GM19023 (cell line): Measurements from ENCODE around the gene IL18RAP.

Experiments used
- ATAC-seq: cut with Tn5 transposase; IDR thresholded peaks from one replicate; pipeline ENCODE4 v1.9.1; 2021; ENCODE audit warnings: mild to moderate bottlenecking, moderate library complexity; ENCODE audit not compliant: unreplicated experiment

The IL18RAP gene

DNA sequence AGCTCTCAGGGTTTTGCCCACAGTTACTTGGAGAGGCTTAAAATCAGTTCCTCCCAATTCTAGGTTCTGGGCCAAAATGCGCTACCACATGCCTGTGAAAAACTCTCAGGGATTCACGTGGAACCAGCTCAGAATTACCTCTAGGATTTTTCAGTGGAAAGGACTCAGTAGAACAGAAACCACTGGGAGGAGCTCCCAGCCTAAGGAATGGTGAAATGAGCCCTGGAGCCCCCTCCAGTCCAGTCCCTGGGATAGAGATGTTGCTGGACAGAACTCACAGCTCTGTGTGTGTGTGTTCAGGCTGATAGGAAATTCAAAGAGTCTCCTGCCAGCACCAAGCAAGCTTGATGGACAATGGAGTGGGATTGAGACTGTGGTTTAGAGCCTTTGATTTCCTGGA lies 29.0 kb downstream of the IL18RAP start:
- ATAC-seq, result no peak

DNA sequence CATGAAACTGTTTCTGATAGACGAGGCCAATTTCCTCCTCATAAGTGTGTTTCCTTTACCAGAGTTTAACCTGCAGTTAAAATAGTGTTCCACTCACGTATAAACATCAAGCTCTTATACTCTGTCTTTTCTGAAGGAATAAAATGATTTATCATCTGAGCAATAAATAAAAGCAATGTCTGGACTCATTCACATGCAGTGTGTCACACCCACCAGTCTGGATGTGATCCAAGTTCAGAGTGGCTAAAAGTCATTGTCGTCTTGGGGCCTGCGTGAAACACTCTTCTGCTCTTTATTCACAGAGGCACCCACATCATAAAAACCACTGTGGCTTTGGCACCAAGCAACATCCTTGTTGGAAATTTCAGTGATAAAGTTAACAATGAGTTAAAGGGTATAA lies 30.5 kb downstream of the IL18RAP start:
- ATAC-seq, result no peak

DNA sequence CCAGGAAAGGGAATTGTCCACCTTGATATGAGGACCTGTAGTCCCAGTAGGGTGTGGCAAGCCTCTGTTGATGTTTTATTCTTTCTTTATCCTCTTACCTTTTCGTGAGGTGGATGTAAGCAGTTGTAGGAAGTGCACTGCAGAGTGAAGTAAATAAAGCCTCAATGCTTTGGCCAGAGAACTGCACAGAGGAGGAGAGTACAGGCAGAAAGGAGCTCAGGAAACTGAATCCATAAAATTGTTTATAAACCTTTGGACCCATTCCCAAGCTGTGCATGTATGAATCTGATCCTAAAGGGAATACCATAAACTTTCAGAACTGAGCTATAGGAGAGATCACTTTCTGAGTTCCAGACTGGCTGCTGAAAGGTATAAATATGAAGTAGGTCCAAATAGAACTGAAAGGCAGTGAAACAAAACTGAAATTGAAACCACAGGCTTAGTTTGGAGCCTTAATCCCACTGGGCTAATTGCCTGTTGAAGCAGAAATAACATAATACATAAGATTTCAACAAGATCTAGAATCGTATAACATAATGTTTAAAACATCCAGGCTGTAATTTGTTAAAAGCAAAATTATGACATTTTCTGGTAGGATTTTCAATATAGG lies 32.2 kb downstream of the IL18RAP start:
- no peak for ATAC-seq

DNA sequence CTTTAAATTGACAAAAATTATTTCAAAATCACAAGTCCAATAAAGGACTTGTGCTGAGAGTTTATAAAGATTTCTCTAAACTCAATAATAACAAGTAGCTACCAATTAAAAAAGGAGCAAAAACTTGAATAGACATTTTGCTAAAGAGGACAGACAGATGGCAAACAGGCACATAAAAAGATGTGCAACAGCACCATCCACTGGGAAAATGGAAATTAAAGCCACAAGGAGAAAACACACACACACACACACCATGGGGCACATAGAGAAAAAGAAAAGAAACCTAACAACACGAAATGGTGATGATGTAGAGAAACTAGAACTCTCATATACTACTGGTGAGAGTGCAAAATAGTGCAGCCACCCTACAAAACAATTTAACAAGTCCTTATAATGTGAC lies 37.5 kb downstream of the IL18RAP start:
- ATAC-seq, result no peak

DNA sequence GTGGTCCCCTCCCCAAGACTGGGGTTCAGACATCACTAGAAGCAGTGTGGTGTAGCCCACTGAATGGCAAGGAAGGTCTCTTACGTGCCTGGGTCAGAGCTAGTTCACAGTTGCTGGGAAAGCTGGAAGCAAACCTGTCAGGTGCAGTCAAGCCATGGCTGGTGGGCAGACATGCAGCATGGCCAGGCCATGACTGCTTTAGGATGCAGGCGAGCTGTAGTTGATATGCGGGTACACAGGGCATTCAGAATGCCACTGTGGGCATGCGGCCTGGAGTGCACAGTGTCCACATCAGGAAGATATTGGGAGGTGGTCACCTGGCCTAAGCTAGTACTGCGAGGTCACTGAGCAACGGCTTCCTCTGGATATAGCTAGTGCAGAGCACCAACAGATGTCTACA lies 38.2 kb downstream of the IL18RAP start:
- no peak for ATAC-seq

DNA sequence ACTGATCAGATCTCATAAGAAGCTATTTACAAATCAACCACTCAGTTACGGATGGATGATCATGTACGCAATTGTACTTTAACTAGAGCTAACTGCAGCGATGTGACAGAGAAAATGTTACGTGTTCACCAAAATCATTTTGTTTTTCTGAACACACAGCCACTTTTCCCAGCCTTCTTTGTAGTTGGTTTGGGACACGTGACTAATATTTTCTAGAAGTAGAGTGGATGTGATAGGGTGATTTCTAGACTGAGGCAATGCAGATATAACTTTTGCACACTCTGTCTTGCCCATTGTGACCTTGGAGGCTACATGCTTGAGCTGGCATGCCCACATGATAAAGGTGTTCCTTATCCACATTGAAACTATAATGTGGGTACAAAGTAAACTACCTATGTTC lies 40.2 kb downstream of the IL18RAP start:
- ATAC-seq, result no peak

DNA sequence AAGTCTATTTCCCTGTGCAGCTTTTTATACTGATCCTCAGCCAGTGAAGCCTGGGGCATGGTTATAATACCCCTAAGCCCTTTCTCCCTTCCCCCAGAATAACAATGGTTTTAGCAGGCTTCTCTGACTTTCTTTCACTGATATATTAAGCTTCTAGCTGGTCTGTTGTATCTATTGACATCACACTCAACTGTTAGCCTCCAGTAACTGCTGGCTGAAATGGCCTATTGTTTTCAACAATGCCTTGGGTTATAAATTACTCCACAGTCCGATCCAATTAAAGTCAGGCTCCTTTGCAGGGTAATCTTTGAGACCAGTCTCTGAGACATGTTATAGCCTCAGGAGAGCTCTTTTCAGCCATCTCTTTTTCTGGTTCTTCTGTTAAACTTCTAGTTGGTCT lies 47.2 kb downstream of the IL18RAP start:
- no peak for ATAC-seq

DNA sequence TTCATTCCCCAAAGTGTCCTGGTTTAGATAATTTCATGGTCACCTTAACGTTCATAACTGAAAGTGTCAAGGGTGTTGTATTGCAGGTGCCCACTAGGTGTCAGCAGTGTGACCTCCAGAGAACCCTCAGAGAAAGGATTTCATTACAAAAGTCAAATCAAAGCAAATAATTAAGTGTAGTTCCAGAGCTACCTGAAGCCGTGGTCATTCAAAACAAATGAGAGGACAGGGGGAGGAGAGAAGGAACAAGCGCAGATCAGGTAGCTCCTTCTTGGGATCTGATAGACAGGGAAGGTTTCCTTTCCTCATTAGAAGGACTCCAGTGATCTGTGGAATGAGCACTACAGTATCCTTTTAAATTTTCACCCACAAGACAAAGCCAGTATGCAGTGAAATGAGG lies 50.1 kb downstream of the IL18RAP start, which contains the start of gene SLC9A4:
TSS of gene SLC9A4 (plus strand) at position 207 of the 400 bp plus-strand sequence. CDS start 534 bp downstream, outside the sequence.
- ATAC-seq, result no peak

DNA sequence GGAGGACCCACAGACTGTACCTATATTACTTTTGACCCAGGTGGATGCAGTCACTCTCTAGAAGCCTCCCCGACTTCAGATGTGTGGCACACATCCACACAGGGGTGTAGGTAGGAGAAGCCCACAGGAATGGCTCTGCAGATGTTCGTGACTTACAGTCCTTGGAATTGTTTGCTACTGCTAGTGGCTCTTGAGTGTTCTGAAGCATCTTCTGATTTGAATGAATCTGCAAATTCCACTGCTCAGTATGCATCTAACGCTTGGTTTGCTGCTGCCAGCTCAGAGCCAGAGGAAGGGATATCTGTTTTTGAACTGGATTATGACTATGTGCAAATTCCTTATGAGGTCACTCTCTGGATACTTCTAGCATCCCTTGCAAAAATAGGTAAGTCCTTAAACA lies 50.7 kb downstream of the IL18RAP start:
- ATAC-seq, result no peak

DNA sequence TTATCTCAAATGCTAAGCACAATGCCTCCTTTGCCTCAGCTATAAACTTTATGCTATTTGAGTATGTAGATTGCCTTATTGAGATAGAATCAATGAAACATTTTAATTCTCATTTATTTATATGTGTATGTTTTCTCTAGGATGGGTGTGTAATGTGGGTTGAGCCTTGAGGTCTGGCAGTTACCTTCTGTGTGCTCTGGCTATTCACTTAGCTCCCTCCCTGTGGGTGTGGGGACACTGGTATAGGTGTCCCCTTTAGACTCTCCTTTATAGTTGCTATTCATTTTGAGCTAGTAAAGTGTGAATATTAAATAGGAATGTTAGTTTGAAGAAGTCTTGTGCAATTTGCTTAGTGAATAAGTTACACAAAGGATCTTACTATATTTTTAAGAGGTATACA lies 51.8 kb downstream of the IL18RAP start:
- ATAC-seq, result no peak

DNA sequence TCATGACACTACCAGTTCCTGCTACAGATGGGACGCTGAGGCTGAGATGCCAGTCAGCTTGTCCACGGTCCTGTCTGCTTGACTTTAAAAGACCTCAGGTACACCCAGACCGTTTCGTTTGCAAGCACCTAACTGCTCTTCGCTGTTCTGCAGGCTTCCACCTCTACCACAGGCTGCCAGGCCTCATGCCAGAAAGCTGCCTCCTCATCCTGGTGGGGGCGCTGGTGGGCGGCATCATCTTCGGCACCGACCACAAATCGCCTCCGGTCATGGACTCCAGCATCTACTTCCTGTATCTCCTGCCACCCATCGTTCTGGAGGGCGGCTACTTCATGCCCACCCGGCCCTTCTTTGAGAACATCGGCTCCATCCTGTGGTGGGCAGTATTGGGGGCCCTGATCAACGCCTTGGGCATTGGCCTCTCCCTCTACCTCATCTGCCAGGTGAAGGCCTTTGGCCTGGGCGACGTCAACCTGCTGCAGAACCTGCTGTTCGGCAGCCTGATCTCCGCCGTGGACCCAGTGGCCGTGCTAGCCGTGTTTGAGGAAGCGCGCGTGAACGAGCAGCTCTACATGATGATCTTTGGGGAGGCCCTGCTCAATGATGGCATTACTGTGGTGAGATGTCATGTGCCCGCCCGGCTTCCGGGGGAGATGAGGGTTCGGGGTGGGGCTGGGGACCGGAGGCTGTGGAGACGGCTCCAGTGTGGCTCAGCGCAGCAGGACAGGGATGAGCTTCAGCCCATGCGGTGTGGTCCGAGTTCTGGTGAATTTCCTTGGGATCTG lies 55.9 kb downstream of the IL18RAP start:
- ATAC-seq, result no peak

DNA sequence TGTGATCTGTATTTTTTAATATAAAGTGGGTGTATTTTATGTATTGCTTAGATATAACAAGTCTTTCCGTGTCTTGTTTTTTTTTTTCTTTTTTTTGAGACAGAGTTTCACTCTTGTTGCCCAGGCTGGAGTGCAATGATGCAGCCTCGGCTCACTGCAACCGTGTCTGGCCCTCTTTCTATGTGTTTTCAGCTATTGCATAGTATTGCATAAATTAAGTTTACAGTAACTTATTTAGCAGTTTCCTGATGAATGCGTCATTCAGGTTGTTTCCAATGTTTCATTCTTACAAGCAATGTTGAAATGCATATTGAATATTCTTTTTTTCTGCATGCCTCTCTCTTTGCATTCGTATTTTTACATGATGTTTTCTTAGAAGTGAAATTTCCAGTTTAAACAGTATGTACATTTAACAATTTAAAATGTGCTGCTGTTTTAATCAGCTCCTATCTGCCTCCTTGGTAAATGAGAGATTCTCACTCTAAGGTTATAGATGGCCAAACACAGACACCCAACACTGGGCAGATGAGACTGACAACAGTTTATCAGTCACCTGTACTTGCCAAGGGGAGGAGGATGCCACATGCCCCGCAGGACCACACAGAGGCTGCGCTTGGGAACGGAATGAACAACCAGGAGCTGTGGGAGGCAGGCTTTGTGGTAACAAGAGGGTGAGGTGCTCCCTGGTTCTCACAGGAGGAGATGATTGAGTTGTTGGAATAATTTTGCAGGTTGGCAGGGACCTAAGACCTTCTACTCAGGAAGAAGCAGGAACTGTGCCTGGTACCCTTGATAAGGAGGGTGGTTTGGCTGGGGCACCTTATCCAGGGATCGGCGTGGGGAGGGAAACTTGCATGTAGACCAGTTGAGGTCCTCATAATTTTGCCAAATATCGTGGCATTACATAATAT lies 57.6 kb downstream of the IL18RAP start:
- no peak for ATAC-seq

DNA sequence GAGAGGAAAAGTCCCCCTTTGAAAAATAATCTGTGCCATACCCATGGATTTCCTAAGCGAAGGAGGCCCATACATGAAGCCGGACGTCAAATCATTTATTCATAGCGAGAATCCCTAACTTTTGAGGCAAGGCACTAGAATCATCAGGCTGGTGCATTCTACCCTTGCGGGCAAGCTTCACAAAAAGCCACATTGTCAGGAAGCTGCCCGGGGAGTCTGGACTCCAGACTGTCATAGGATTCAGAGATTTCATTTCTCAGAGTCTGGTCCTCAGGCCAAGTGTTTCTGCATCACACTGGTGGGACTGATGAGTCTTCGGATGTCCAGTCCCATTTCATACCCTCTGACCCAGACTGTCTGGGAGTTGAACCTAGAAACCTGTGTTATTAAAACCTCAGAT lies 59.0 kb downstream of the IL18RAP start:
- ATAC-seq, result no peak

DNA sequence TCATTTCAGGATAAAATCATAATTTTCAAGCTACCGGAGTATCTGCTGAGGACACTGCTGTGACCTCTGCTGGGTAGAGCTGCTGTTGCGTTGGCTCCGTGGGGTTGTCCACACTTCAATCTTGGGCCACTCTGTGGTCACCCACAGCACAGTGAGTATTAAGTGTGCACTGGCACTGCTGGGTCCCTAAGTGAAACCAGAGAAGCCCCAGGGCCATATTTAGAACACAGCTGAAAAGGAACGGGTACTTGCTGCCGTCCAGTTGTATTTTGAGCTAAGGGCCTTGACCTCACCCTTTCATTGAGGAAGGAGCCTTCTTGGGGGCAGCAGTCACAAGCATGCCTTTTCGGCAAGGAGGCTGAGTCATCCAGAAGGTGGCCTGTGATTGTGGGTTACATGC lies 60.1 kb downstream of the IL18RAP start:
- ATAC-seq, result no peak

DNA sequence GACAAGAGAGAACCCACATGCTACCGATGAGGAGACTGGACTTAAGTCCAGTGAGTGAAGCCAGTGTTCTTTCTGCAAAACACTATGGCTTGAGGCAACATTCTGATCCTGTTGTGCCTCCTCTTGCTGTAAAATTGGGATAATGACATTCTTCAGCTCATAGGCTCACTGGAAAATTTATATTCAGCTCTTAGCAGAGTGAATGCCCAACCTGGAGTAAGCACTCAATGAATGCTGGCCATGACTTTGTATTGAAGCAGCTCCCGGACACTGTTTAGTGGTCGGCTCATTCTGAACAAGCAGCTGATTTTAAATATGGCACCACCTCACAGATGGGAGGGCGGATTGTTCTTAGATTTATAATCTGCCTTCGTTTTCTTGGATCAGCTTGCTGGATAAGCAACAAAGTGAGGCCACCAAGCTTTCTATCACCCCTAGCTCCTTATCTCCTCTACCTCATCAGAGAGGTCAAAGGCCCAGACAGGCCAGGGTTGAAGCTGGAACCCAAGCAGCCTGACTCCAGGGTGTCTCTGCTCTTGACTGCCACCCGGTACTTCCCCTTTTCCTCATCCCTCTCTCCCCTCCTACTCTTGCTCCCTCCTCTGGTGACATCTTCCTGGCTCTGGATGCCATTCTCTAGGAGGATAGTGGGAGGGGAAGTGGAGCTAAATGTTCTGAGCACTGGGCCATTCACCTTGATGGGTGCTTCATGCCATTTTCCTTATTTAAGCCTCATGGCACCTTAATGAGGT lies 61.5 kb downstream of the IL18RAP start:
- ATAC-seq, result no peak

DNA sequence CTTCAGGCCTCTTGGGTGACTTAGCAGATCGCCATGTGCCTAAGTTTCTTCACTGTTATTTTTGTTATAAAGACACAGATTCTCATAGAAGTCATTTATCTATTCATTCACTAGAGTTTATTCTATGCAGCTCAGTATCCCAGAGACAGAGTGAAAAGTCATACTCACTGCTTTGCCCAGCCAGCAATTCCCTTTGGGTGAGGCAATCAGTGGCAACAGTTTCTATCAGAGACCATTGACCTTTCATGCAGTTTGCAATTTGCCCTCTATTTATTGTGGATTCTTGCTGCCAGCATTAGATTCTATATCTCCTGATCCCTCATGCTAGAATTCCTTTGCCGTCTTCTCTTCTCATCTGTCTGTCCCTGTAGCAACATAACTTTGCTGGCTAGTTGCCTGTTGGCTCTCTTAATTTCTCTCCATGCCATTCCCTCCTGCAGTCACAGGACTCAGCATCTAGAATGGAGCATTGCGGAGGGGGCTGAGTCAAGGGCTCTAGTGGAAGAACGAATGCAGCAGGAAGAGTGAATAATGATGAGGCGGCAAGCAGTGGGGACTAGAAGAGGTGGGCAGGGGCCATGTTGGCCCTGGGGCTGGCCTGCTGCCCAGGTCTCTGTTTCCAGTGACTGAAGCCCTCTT lies 62.3 kb downstream of the IL18RAP start:
- no peak for ATAC-seq

DNA sequence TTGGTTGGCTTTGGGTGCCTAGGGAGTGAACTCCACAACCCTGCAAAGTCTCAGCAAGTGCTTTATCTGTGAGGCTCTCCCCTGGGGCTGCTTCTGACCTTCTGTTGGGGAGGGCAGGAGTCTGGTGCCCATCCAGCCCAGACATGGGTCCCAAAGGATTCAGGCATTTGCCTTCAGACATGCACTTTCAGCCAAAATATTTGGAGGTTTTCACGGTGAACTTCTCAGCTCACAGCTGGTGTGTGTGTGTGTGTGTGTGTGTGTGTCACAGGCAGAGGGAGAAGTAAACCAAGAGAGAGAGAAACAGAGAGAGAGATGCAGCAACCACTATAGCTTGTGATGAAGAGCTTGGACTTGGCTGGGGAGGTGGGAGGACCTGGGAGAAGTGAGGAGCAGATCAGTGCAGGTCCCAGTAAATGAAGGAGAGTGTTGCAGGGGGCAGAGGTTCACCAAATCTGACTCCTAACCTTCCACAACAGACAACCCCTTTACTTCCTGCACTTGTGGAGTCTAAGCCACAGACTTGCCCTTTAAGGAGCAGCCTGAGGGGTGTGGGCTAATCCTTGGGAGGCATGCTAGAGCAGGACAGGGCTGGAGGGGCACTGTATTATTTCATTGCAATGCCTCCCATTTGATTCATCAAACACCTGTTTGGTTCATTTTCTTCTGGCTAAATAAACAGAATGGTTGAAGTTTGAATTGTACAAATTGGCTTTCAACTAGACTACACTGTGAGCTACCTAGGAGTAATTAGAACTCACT lies 64.2 kb downstream of the IL18RAP start:
- ATAC-seq, result no peak

DNA sequence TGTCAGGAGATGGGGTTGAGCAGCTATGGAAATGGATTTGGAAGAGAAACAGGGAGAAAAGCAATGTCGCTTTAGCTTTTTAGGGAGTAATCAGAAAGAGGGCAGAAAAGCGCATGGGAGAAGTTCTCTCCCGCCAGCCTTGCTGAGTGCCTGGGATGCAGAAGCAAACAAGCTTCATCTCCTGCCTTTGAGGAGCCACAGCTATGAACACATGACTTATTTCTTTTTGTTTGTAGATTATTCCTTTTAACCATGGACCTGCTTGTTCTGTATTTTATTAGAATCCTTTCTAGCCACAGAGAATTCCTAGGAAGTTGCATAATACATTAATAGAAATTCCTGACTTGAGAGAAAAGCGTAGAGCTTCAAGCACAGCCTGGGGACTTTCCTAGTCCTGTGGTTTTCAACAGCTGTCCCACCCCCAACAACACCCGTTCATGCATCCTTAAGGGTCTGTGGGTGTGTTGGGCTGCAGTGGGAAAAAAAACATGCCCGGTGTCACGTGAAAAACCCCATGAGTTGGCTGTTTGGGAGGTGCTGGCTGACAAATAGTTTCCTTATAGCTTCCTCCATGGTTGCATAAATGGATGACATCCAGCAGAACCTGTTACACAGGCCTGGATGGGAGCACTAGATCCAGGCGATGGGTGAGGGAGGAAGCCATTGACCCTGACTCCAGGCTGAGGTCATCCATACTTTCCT lies 65.0 kb downstream of the IL18RAP start:
- ATAC-seq, result no peak

DNA sequence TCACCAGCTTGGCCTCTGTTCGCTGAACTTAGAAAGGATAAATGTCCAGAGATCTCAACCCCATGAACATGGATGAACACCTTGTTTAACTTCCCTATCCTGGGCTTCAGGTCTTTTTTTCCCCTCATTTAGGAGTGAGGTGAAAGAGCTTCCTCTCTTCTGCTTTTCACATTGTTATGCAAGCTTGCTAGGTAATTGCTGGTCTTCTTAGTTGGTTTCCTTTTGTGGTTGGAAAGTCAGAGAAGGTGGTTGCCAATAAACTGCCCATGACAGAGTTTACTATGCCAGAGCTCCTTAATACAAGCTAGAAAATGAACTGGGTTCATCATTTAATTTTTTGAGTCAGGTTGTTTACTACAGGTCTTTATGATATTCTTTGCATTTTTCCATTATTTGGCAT lies 66.7 kb downstream of the IL18RAP start:
- ATAC-seq, result no peak
